ENCODE results near the gene FAM184B.

DNA sequence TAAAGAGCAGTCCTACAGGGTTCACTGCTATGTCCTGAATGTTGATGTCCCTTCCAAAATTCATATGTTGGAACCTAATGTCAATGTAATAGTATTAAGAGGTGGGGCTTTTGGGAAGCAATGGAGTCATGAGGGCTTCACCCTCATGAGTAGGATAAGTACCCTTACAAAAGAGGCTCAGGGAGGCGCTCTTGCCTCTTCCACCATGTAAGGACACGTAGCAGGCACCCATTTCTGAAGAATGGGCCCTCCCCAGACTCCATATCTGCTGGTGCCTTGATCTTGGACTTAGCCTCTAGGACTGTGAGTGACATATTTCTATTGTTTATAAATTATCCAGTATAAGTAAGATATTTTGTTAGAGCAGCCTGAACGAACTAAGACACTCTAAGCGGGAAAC lies 151.2 kb downstream of the FAM184B start:
- TF ChIP-seq CTCF (conservative IDR thresholded peaks at IDR 0.05; ENCODE audit: low read depth, low read length): no peak
- TF ChIP-seq EZH2 (IDR thresholded peaks at IDR 0.05; ENCODE audit: low read length, unreplicated experiment): no peak
- no peak for TF ChIP-seq EZH2phosphoT487 (IDR thresholded peaks at IDR 0.05; ENCODE audit: borderline replicate concordance, low read length)
